HCT116 (cell line): Measurements from ENCODE around the gene AUTS2. TPM values are rescaled to one million over a fixed set of nuclear protein-coding genes. Genes with fewer than 3 reads are reported as not detected.

Experiments used
- ATAC-seq: fragments of 200-7000 bp; cut with Tn5 transposase; 2 replicates; pipeline ENCODE4 v1.9.1; 2020; ENCODE audit warnings: mild to moderate bottlenecking, moderate library complexity
- BruUV-seq: library from RNA; stranded (reverse); fragments of 400-500 nt; replicated peaks from 2 replicates; lab custom pipeline; 2021; lab: Mats Ljungman, UMichigan
- CTCF ChIA-PET: fragments of 300-600 bp; sonication (Branson Sonifier 250); formaldehyde crosslinking; loops from one replicate; lab custom pipeline; 2021; ENCODE audit warnings: antibody characterized with exemption; lab: Charles Lee
- POLR2A ChIA-PET: fragments of 300-600, 350-600 bp; sonication (Branson Sonifier 250); formaldehyde crosslinking; loops from one replicate; lab custom pipeline; 2021; ENCODE audit warnings: antibody characterized with exemption; lab: Charles Lee
- RAD21 ChIA-PET, 2 experiments: fragments of 300-600 bp; sonication (Branson Sonifier 250); formaldehyde crosslinking; loops; one replicate each; lab custom pipeline; 2023; ENCODE audit warnings: low total read pairs in 2 of 2; ENCODE audit not compliant: uncharacterized antibody in 2 of 2, unreplicated experiment in 2 of 2, low non-redundant PET in 1 of 2; lab: Charles Lee
- DNase-seq: peaks from one replicate; pipeline ENCODE4 v3.0.0-alpha.2; 2010; ENCODE audit warnings: low read depth, low spot score
- H2AFZ ChIP-seq: fragments of 200-600 bp; shearing (Covaris generic), sonication (generic); 2 replicates; pipeline ENCODE4 v1.6.1; 2017; ENCODE audit warnings: low read depth, mixed run types, mixed read lengths, antibody characterized with exemption, low read length; ENCODE audit not compliant: poor library complexity, severe bottlenecking
- H3K27ac ChIP-seq: 2 replicates; pipeline ENCODE4 v1.5.1; 2012; ENCODE audit warnings: low read depth, low read length
- H3K27me3 ChIP-seq: fragments of 200-600 bp; sonication (generic); 2 replicates; pipeline ENCODE4 v1.6.1; 2016; ENCODE audit warnings: mixed run types, low read length, mixed read lengths; ENCODE audit not compliant: insufficient read depth
- H3K36me3 ChIP-seq, 2 experiments: fragments of 200-500 bp in 1 of 2; fragments of 200-600 bp in 1 of 2; sonication (Bioruptor generic) in 1 of 2; sonication (generic) in 1 of 2; 2 replicates each; pipeline versions ENCODE4 v1.5.1 to v1.6.1; 2014 to 2016; ENCODE audit warnings: low read length in 2 of 2, inconsistent platforms in 1 of 2, mixed read lengths in 1 of 2, mixed run types in 1 of 2; ENCODE audit not compliant: insufficient read depth in 2 of 2, control insufficient read depth in 1 of 2
- H3K4me1 ChIP-seq, 2 experiments: fragments of 200-600 bp in 1 of 2; sonication (generic) in 1 of 2; 2 replicates each; pipeline versions ENCODE4 v1.5.1 to v1.6.1; 2012 to 2017; ENCODE audit warnings: low read length in 2 of 2, inconsistent platforms in 1 of 2, mild to moderate bottlenecking in 1 of 2, mixed read lengths in 1 of 2, mixed run types in 1 of 2, moderate library complexity in 1 of 2; ENCODE audit not compliant: insufficient read depth in 2 of 2, control insufficient read depth in 1 of 2
- H3K4me2 ChIP-seq: fragments of 200-600 bp; sonication (generic); 2 replicates; pipeline ENCODE4 v1.6.1; 2017; ENCODE audit warnings: mixed run types, low read length, mixed read lengths
- H3K4me3 ChIP-seq, 2 experiments: fragments of 200-600 bp in 1 of 2; sonication (generic) in 1 of 2; replicated peaks in 1 of 2; 2 replicates each; pipeline ENCODE4 v1.5.1; 2011 to 2016; ENCODE audit warnings: low read length in 2 of 2, control low read depth in 1 of 2, low read depth in 1 of 2, mild to moderate bottlenecking in 1 of 2, mixed read lengths in 1 of 2, mixed run types in 1 of 2
- H3K79me2 ChIP-seq: fragments of 200-600 bp; sonication (generic); 2 replicates; pipeline ENCODE4 v1.6.1; 2017; ENCODE audit warnings: mild to moderate bottlenecking, mixed run types, low read length, moderate library complexity, mixed read lengths; ENCODE audit not compliant: insufficient read depth
- H3K9ac ChIP-seq: fragments of 200-600 bp; sonication (generic); 2 replicates; pipeline ENCODE4 v1.6.1; 2016; ENCODE audit warnings: low read length, mixed read lengths
- H3K9me2 ChIP-seq: fragments of 200-600 bp; sonication (generic), shearing (Covaris generic); 2 replicates; pipeline ENCODE4 v1.6.1; 2017; ENCODE audit warnings: mixed run types, mild to moderate bottlenecking, moderate library complexity; ENCODE audit not compliant: insufficient read depth
- H3K9me3 ChIP-seq, 2 experiments: fragments of 200-500 bp in 1 of 2; fragments of 200-600 bp in 1 of 2; sonication (Bioruptor generic) in 1 of 2; sonication (generic) in 1 of 2; 2 replicates each; pipeline ENCODE4 v1.6.1; 2014 to 2017; ENCODE audit warnings: low read length in 2 of 2, mixed read lengths in 2 of 2, inconsistent platforms in 1 of 2, low read depth in 1 of 2, mild to moderate bottlenecking in 1 of 2, mixed run types in 1 of 2, moderate library complexity in 1 of 2; ENCODE audit not compliant: control insufficient read depth in 1 of 2, insufficient read depth in 1 of 2
- H4K20me1 ChIP-seq: fragments of 200-600 bp; sonication (generic), shearing (Covaris generic); 2 replicates; pipeline ENCODE4 v1.6.1; 2017; ENCODE audit warnings: mixed run types, mild to moderate bottlenecking, moderate library complexity; ENCODE audit not compliant: insufficient read depth
- CBX3 ChIP-seq: IDR thresholded peaks from 2 replicates; pipeline ENCODE4 v1.6.1; 2012; ENCODE audit warnings: low read depth
- CEBPB ChIP-seq: IDR thresholded peaks from 2 replicates; pipeline ENCODE4 v1.6.1; 2012; ENCODE audit warnings: low read depth
- ELF1 ChIP-seq: IDR thresholded peaks from 2 replicates; pipeline ENCODE4 v1.6.1; 2012; ENCODE audit warnings: low read depth, borderline replicate concordance
- EZH2 ChIP-seq: fragments of 200-600 bp; sonication (generic); IDR thresholded peaks from 2 replicates; pipeline ENCODE4 v1.6.1; 2017; ENCODE audit warnings: antibody characterized with exemption, mixed run types
- EZH2phosphoT487 ChIP-seq: fragments of 200-600 bp; IDR thresholded peaks from 2 replicates; pipeline ENCODE4 v1.6.1; 2018; ENCODE audit warnings: antibody characterized with exemption, borderline replicate concordance
- FOSL1 ChIP-seq: IDR thresholded peaks from 2 replicates; pipeline ENCODE4 v1.6.1; 2012; ENCODE audit warnings: low read depth
- JUND ChIP-seq: IDR thresholded peaks from 2 replicates; pipeline ENCODE4 v1.6.1; 2012
- POLR2A ChIP-seq: IDR thresholded peaks from 2 replicates; pipeline ENCODE4 v1.7.0; 2011; ENCODE audit warnings: borderline replicate concordance; ENCODE audit not compliant: insufficient read depth, insufficient read length; ENCODE audit errors: extremely low read depth
- POLR2AphosphoS5 ChIP-seq: IDR thresholded peaks from 2 replicates; pipeline ENCODE4 v1.6.1; 2011; ENCODE audit warnings: mild to moderate bottlenecking, low read depth, low read length, moderate library complexity
- SP1 ChIP-seq: IDR thresholded peaks from 2 replicates; pipeline ENCODE4 v1.6.1; 2012; ENCODE audit warnings: low read depth
- SRF ChIP-seq: IDR thresholded peaks from 2 replicates; pipeline ENCODE4 v1.6.1; 2012; ENCODE audit warnings: low read depth
- TCF7L2 ChIP-seq: IDR thresholded peaks from 2 replicates; pipeline ENCODE4 v1.7.0; 2011; ENCODE audit warnings: borderline replicate concordance, inconsistent platforms; ENCODE audit not compliant: insufficient read depth, insufficient read length; ENCODE audit errors: extremely low read depth
- YY1 ChIP-seq: IDR thresholded peaks from 2 replicates; pipeline ENCODE4 v1.6.1; 2011; ENCODE audit warnings: low read length, low read depth, moderate library complexity, mild to moderate bottlenecking; ENCODE audit not compliant: insufficient replicate concordance; ENCODE audit errors: extremely low read depth
- intact Hi-C: fragments of 100-400 bp; cut with micrococcal nuclease; formaldehyde crosslinking; loops from 2 replicates; pipeline ENCODE4 v1.10.0; 2022
- total RNA-seq: library from RNA; stranded (reverse); gene quantifications from one replicate; pipeline ENCODE4 v1.2.1, GENCODE V29; 2021; ENCODE audit not compliant: unreplicated experiment
- TF ChIP-seq, protein P1 (sequence below), 3 experiments: fragments of 200-600 bp in 1 of 3; sonication (generic) in 1 of 3; IDR thresholded peaks in 2 of 3; conservative IDR thresholded peaks in 1 of 3; 2 replicates each; pipeline ENCODE4 v1.5.1; 2012 to 2017; ENCODE audit warnings: low read depth in 2 of 3, low read length in 2 of 3, antibody characterized with exemption in 1 of 3, borderline replicate concordance in 1 of 3, control low read depth in 1 of 3, mild to moderate bottlenecking in 1 of 3, mixed read lengths in 1 of 3, mixed run types in 1 of 3, moderate library complexity in 1 of 3; ENCODE audit not compliant: insufficient read depth in 1 of 3
- TF ChIP-seq, protein P2 (sequence below): IDR thresholded peaks from 2 replicates; pipeline ENCODE4 v1.6.1; 2012; ENCODE audit warnings: low read depth
- TF ChIP-seq, protein P3 (sequence below): IDR thresholded peaks from 2 replicates; pipeline ENCODE4 v1.6.1; 2011; ENCODE audit warnings: mild to moderate bottlenecking, low read length, moderate library complexity; ENCODE audit not compliant: insufficient replicate concordance; ENCODE audit errors: extremely low read depth
- TF ChIP-seq, protein P4 (sequence below): IDR thresholded peaks from 2 replicates; pipeline ENCODE4 v1.6.1; 2012
- TF ChIP-seq, protein P5 (sequence below): IDR thresholded peaks from 2 replicates; pipeline ENCODE4 v1.6.1; 2012

Gene AUTS2
- total RNA-seq, 1 experiment from 2014 or later = 0.93 TPM

DNA sequence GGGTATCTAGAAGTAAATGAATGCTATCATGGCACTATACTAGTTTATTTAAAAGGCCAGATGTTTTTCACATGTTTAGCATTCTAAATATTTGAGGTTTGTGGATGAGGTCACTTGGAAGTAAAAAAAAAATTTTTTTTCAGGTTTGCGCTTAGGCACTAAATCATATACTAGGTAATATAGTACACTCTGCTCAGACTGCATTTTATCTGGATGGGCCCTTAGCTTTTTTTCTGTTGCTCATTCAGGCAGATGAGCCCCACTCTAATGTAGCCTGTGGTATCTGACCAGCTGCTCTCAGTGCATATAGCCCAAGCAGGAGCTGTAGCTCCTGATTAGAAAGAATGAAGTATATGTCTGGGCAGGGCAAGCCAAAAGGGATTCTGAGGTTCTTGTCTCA lies 210.1 kb downstream of the AUTS2 start:
- DNase-seq (no peak), ATAC-seq (no peak)
- no peak overlapping the region for H3K27ac ChIP-seq
- H3K36me3 ChIP-seq = no peaks in the 10 kb centered on the region
- intact Hi-C loops = no loop called here
- H3K4me2 ChIP-seq = no peak overlapping the region
- no peaks in the 10 kb centered on the region for H3K4me1 ChIP-seq
- no peaks in the 10 kb centered on the region for H4K20me1 ChIP-seq
- TF ChIP-seq JUND (no peak), EZH2phosphoT487 (no peak), EZH2 (no peak), YY1 (no peak), ELF1 (no peak), TCF7L2 (no peak), CBX3 (no peak), POLR2A (no peak), POLR2AphosphoS5 (no peak), FOSL1 (no peak), SRF (no peak), SP1 (no peak), CEBPB (no peak)
- TF ChIP-seq, protein P1, sequence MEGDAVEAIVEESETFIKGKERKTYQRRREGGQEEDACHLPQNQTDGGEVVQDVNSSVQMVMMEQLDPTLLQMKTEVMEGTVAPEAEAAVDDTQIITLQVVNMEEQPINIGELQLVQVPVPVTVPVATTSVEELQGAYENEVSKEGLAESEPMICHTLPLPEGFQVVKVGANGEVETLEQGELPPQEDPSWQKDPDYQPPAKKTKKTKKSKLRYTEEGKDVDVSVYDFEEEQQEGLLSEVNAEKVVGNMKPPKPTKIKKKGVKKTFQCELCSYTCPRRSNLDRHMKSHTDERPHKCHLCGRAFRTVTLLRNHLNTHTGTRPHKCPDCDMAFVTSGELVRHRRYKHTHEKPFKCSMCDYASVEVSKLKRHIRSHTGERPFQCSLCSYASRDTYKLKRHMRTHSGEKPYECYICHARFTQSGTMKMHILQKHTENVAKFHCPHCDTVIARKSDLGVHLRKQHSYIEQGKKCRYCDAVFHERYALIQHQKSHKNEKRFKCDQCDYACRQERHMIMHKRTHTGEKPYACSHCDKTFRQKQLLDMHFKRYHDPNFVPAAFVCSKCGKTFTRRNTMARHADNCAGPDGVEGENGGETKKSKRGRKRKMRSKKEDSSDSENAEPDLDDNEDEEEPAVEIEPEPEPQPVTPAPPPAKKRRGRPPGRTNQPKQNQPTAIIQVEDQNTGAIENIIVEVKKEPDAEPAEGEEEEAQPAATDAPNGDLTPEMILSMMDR (IDR thresholded peaks at IDR 0.05 in 2 of 3, conservative IDR thresholded peaks at IDR 0.05 in 1 of 3; ENCODE audit: borderline replicate concordance in 1 of 3, insufficient read depth in 1 of 3, low read depth in 2 of 3, low read length in 2 of 3) = no peak
- TF ChIP-seq, protein P2, sequence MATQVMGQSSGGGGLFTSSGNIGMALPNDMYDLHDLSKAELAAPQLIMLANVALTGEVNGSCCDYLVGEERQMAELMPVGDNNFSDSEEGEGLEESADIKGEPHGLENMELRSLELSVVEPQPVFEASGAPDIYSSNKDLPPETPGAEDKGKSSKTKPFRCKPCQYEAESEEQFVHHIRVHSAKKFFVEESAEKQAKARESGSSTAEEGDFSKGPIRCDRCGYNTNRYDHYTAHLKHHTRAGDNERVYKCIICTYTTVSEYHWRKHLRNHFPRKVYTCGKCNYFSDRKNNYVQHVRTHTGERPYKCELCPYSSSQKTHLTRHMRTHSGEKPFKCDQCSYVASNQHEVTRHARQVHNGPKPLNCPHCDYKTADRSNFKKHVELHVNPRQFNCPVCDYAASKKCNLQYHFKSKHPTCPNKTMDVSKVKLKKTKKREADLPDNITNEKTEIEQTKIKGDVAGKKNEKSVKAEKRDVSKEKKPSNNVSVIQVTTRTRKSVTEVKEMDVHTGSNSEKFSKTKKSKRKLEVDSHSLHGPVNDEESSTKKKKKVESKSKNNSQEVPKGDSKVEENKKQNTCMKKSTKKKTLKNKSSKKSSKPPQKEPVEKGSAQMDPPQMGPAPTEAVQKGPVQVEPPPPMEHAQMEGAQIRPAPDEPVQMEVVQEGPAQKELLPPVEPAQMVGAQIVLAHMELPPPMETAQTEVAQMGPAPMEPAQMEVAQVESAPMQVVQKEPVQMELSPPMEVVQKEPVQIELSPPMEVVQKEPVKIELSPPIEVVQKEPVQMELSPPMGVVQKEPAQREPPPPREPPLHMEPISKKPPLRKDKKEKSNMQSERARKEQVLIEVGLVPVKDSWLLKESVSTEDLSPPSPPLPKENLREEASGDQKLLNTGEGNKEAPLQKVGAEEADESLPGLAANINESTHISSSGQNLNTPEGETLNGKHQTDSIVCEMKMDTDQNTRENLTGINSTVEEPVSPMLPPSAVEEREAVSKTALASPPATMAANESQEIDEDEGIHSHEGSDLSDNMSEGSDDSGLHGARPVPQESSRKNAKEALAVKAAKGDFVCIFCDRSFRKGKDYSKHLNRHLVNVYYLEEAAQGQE = no peak
- TF ChIP-seq, protein P3, sequence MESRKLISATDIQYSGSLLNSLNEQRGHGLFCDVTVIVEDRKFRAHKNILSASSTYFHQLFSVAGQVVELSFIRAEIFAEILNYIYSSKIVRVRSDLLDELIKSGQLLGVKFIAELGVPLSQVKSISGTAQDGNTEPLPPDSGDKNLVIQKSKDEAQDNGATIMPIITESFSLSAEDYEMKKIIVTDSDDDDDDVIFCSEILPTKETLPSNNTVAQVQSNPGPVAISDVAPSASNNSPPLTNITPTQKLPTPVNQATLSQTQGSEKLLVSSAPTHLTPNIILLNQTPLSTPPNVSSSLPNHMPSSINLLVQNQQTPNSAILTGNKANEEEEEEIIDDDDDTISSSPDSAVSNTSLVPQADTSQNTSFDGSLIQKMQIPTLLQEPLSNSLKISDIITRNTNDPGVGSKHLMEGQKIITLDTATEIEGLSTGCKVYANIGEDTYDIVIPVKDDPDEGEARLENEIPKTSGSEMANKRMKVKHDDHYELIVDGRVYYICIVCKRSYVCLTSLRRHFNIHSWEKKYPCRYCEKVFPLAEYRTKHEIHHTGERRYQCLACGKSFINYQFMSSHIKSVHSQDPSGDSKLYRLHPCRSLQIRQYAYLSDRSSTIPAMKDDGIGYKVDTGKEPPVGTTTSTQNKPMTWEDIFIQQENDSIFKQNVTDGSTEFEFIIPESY = no peak
- TF ChIP-seq, protein P4, sequence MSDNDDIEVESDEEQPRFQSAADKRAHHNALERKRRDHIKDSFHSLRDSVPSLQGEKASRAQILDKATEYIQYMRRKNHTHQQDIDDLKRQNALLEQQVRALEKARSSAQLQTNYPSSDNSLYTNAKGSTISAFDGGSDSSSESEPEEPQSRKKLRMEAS = no peak
- TF ChIP-seq, protein P5, sequence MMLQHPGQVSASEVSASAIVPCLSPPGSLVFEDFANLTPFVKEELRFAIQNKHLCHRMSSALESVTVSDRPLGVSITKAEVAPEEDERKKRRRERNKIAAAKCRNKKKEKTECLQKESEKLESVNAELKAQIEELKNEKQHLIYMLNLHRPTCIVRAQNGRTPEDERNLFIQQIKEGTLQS = no peak
- no peaks in the 10 kb centered on the region for H3K27me3 ChIP-seq
- no TSS peak for BruUV-seq
- H2AFZ ChIP-seq = no peak overlapping the region
- CTCF ChIA-PET = no interaction called here
- no peak overlapping the region for H3K4me3 ChIP-seq
- RAD21 ChIA-PET = no interaction called here
- POLR2A ChIA-PET = no interaction called here
- H3K9ac ChIP-seq = no peak overlapping the region
- H3K79me2 ChIP-seq = no peaks in the 10 kb centered on the region
- H3K9me2 ChIP-seq = no peaks in the 10 kb centered on the region
- H3K9me3 ChIP-seq = peaks cover 0 to 43% of the 10 kb centered on the region in 2 experiments; a peak in 2 of 4 replicates
